Neuronal stem cell (in vitro differentiated cells): Measurements from ENCODE around the gene ITPK1.

Source experiments
- DNase-seq: peaks from one replicate; pipeline ENCODE4 v3.0.0-alpha.2; 2013; ENCODE audit warnings: low spot score
- H2AFZ ChIP-seq: one replicate; pipeline ENCODE4 v1.6.1; 2013; ENCODE audit warnings: mild to moderate bottlenecking, low read length, inconsistent platforms
- H2AK5ac ChIP-seq: 2 replicates; pipeline ENCODE4 v1.6.1; 2013; ENCODE audit warnings: low read depth, mild to moderate bottlenecking, inconsistent platforms, low read length, moderate library complexity, mixed read lengths
- H2BK120ac ChIP-seq: 2 replicates; pipeline ENCODE4 v1.6.1; 2013; ENCODE audit warnings: low read depth, mild to moderate bottlenecking, inconsistent platforms, low read length, moderate library complexity, mixed read lengths
- H2BK12ac ChIP-seq: one replicate; pipeline ENCODE4 v1.6.1; 2013; ENCODE audit warnings: low read length, inconsistent platforms
- H2BK15ac ChIP-seq: 2 replicates; pipeline ENCODE4 v1.6.1; 2013; ENCODE audit warnings: mild to moderate bottlenecking, low read length, inconsistent platforms, mixed read lengths
- H2BK5ac ChIP-seq: one replicate; pipeline ENCODE4 v1.6.1; 2013; ENCODE audit warnings: inconsistent platforms, mild to moderate bottlenecking, low read length, moderate library complexity
- H3K14ac ChIP-seq: one replicate; pipeline ENCODE4 v1.6.1; 2013; ENCODE audit warnings: low read length, inconsistent platforms
- H3K18ac ChIP-seq: 2 replicates; pipeline ENCODE4 v1.6.1; 2013; ENCODE audit warnings: low read length, inconsistent platforms
- H3K23ac ChIP-seq: 2 replicates; pipeline ENCODE4 v1.6.1; 2013; ENCODE audit warnings: low read depth, mild to moderate bottlenecking, mixed read lengths, low read length, inconsistent platforms; ENCODE audit not compliant: poor library complexity
- H3K27ac ChIP-seq: replicated peaks from 3 replicates; pipeline ENCODE4 v1.5.1; 2013; ENCODE audit warnings: low read length, inconsistent platforms
- H3K27me3 ChIP-seq, 3 experiments: 2 replicates each; pipeline ENCODE4 v1.6.1; 2013; ENCODE audit warnings: low read length in 3 of 3, mild to moderate bottlenecking in 2 of 3, inconsistent platforms in 1 of 3, low read depth in 1 of 3, mixed read lengths in 1 of 3, moderate library complexity in 1 of 3; ENCODE audit not compliant: control insufficient read depth in 3 of 3, insufficient read depth in 3 of 3
- H3K36me3 ChIP-seq, 2 donors: replicated peaks in 1 of 2; 2 replicates each; pipeline ENCODE4 v1.6.1; 2013; ENCODE audit warnings: low read length in 2 of 2; ENCODE audit not compliant: control insufficient read depth in 2 of 2, insufficient read depth in 2 of 2
- H3K4ac ChIP-seq: 2 replicates; pipeline ENCODE4 v1.6.1; 2013; ENCODE audit warnings: inconsistent platforms, mild to moderate bottlenecking, low read length, moderate library complexity
- H3K4me1 ChIP-seq, 2 donors: 1 replicate in 1 of 2; 2 replicates in 1 of 2; pipeline ENCODE4 v1.6.1; 2013; ENCODE audit warnings: low read length in 2 of 2, low read depth in 1 of 2; ENCODE audit not compliant: control insufficient read depth in 2 of 2, insufficient read depth in 1 of 2
- H3K4me2 ChIP-seq: one replicate; pipeline ENCODE4 v1.6.1; 2013; ENCODE audit warnings: mild to moderate bottlenecking, low read length, inconsistent platforms; ENCODE audit not compliant: insufficient read depth, poor library complexity, severe bottlenecking
- H3K4me3 ChIP-seq, 2 donors: 2 replicates each; pipeline ENCODE4 v1.5.1; 2013; ENCODE audit warnings: low read length in 2 of 2, mild to moderate bottlenecking in 2 of 2, inconsistent platforms in 1 of 2, moderate library complexity in 1 of 2
- H3K79me1 ChIP-seq: one replicate; pipeline ENCODE4 v1.6.1; 2013; ENCODE audit warnings: low read depth, mild to moderate bottlenecking, inconsistent platforms, low read length, moderate library complexity
- H3K9ac ChIP-seq: one replicate; pipeline ENCODE4 v1.6.1; 2013; ENCODE audit warnings: mild to moderate bottlenecking, low read depth, low read length, inconsistent platforms; ENCODE audit not compliant: poor library complexity
- H3K9me3 ChIP-seq, 2 donors: replicated peaks in 1 of 2; 2 replicates each; pipeline versions ENCODE3 to v1.6.1; 2013; ENCODE audit warnings: low read length in 2 of 2, mild to moderate bottlenecking in 2 of 2, inconsistent platforms in 1 of 2, low read depth in 1 of 2, mixed read lengths in 1 of 2, moderate library complexity in 1 of 2; ENCODE audit not compliant: control insufficient read depth in 2 of 2, insufficient read depth in 1 of 2
- H4K8ac ChIP-seq: one replicate; pipeline ENCODE4 v1.6.1; 2013; ENCODE audit warnings: low read depth, mild to moderate bottlenecking, inconsistent platforms, low read length, moderate library complexity
- H4K91ac ChIP-seq: one replicate; pipeline ENCODE4 v1.6.1; 2013; ENCODE audit warnings: low read length, low read depth, mild to moderate bottlenecking, inconsistent platforms; ENCODE audit not compliant: poor library complexity
- WGBS, 2 donors: extraction: QIAGEN DNeasy Blood & Tissue Kit; methylation state at CpG; one replicate each; pipeline ENCODE4 v1.1.7; 2013; ENCODE audit warnings: missing lambda C conversion rate in 2 of 2, mixed read lengths in 1 of 2; ENCODE audit not compliant: insufficient read length in 2 of 2, insufficient replicate concordance in 1 of 2; ENCODE audit errors: extremely low coverage in 2 of 2; 5-methylcytosine and 5-hydroxymethylcytosine counted together

Gene ITPK1

DNA sequence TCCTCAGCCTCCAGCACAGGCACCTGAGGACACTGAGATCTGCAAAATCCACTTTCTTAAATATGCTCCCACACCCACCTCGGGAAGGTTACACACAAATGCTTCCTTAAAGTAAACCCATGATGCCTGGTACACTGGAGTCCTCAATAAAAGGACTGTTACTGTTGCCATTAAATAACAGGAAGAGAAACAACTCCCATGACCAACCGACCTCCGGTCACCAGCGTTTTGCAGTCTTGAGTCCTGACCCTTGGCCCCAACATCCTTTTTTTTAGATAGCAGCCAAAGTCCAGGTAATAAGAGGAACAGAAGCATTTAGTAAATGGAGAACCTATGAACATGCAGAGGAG, 42.4 kb downstream of the ITPK1 start:
- H2BK120ac ChIP-seq: no peak overlapping the region

DNA sequence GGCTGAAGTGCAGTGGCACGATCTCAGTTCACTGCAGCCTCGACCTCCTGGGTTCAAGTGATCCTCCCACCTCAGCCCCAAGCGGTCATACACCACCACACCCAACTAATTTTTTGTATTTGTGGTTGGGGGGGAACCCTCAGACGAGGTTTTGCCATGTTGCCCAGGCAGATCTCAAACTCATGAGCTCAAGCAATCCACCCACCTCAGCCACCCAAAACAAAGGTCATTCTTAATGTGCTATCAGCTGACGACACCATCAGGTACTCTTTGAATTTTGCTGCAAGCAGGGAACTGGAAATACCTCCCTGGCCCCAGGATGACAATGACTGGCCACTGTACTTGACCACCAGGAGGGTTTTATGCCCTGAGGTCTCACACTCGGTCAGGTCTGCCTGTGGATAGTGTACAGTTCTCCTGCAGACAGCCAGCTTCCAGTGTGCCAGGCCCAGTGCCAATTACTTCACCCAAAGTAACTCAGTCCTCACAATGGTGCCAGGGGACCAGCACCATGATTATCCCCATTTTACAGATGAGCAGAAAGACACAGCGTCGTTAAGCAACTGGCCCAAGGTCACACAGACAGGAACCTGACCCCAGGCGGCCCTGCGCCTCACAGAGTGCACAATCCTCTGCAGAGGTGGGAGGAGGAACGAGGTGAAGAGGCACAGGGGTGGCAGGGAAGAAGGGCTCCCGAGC, 42.9 kb downstream of the ITPK1 start:
- no peak overlapping the region for H4K8ac ChIP-seq
- H3K4me1 ChIP-seq: no peaks in the 10 kb centered on the region
- no peak overlapping the region for H3K18ac ChIP-seq
- no peak overlapping the region for H3K4me3 ChIP-seq
- no peak overlapping the region for H2BK15ac ChIP-seq
- H3K27ac ChIP-seq: no peak overlapping the region
- no peak overlapping the region for H3K4ac ChIP-seq
- no peak overlapping the region for H3K9ac ChIP-seq
- no peak overlapping the region for H2AFZ ChIP-seq
- H3K14ac ChIP-seq: no peak overlapping the region
- H3K36me3 ChIP-seq: peaks cover 0 to 1% of the 10 kb centered on the region in 2 donors
- H3K4me2 ChIP-seq: no peak overlapping the region
- no peak for DNase-seq
- no peak overlapping the region for H4K91ac ChIP-seq
- peaks cover 0 to 3% (median 0%) of the 10 kb centered on the region in 3 experiments for H3K27me3 ChIP-seq
- H2BK5ac ChIP-seq: no peak overlapping the region
- H2BK120ac ChIP-seq: no peak overlapping the region
- no CpG with 5 or more reads among the region's 12 CpGs for WGBS, 2 donors
- peaks cover 2% of the 10 kb centered on the region for H3K79me1 ChIP-seq
- no peak overlapping the region for H2AK5ac ChIP-seq
- no peak overlapping the region for H3K23ac ChIP-seq
- H3K9me3 ChIP-seq: no peaks in the 10 kb centered on the region
- H2BK12ac ChIP-seq: no peak overlapping the region

More for the DNA sequence above, 42.4 kb downstream of the ITPK1 start:
- Histone ChIP-seq H3K4me3 (no peak overlapping the region), H3K79me1 (peaks cover 2% of the 10 kb centered on the region), H3K14ac (no peak overlapping the region), H3K4ac (no peak overlapping the region), H3K36me3 (peaks cover 0 to 1% of the 10 kb centered on the region in 2 donors), H2BK15ac (no peak overlapping the region), H2AFZ (no peak overlapping the region), H4K91ac (no peak overlapping the region), H3K9ac (no peak overlapping the region), H3K18ac (no peak overlapping the region), H3K23ac (no peak overlapping the region), H3K4me1 (no peaks in the 10 kb centered on the region), H3K4me2 (no peak overlapping the region), H2BK5ac (no peak overlapping the region), H4K8ac (no peak overlapping the region), H3K9me3 (no peaks in the 10 kb centered on the region), H3K27ac (no peak overlapping the region), H2BK12ac (no peak overlapping the region), H2AK5ac (no peak overlapping the region), H3K27me3 (peaks cover 0 to 3% (median 0%) of the 10 kb centered on the region in 3 experiments)
- WGBS, 2 donors: no CpG with 5 or more reads among the region's 4 CpGs
- no peak for DNase-seq

DNA sequence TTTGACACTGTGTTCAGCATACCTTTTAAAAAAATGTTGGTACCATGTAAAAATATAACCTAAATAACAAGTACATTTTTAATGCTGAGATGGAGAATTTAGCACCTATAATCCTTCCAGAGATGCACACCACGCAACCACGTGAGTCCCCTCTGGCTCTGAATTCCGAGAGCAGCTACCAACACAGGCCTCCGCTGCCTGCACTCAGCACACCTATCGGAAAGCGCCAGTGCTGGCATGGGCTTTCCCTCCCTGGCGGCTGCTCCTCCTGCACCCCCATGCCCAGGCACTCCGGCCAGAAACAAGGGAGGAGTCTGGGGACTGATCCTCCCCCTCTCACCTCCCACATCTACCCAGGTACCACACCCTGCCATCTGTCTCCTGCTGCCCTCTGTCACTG, 47.0 kb downstream of the ITPK1 start:
- Histone ChIP-seq H3K4me1 (peaks cover 3 to 5% of the 10 kb centered on the region in 2 donors), H2BK15ac (no peak overlapping the region), H3K18ac (no peak overlapping the region), H3K27me3 (peaks cover 0 to 3% (median 0%) of the 10 kb centered on the region in 3 experiments), H3K23ac (no peak overlapping the region), H2BK120ac (no peak overlapping the region), H3K4ac (no peak overlapping the region), H3K14ac (no peak overlapping the region), H4K8ac (no peak overlapping the region), H2AFZ (no peak overlapping the region), H2BK5ac (peak overlapping the region; percentile 19), H3K9ac (no peak overlapping the region), H2BK12ac (no peak overlapping the region), H3K36me3 (no peaks in the 10 kb centered on the region), H3K79me1 (peaks cover 2% of the 10 kb centered on the region), H3K4me2 (no peak overlapping the region), H3K4me3 (no peak overlapping the region), H3K27ac (no peak overlapping the region), H4K91ac (no peak overlapping the region), H3K9me3 (no peaks in the 10 kb centered on the region), H2AK5ac (peak overlapping the region; percentile 43)
- WGBS, 2 donors: no CpG with 5 or more reads among the region's 8 CpGs
- no peak for DNase-seq

DNA sequence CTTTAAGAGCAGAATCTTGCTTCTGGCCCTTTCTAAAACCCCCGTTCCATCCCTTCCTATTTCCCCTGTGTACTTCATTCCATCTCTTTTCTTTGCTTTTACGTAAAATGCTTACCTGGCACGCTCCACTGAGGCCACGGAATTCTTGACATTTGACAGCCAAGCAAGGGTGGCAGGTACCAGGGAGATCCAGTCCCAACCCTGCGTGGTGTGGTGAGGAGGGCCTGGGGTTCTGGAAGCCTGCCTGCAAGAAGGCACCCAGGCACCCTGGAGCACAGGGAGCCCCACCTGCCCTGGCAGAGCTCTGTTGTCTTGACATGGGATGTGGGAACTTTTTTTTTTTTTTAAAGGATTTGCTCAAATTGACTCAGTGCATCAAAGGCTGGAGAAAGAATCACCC, 48.6 kb downstream of the ITPK1 start:
- no peak overlapping the region for H3K4me3 ChIP-seq
- H3K18ac ChIP-seq: no peak overlapping the region
- no peak overlapping the region for H2BK15ac ChIP-seq
- H3K23ac ChIP-seq: no peak overlapping the region
- peaks cover 2% of the 10 kb centered on the region for H3K79me1 ChIP-seq
- H2AK5ac ChIP-seq: no peak overlapping the region
- no peak overlapping the region for H4K91ac ChIP-seq
- no CpG with 5 or more reads among the region's 5 CpGs for WGBS, 2 donors
- H3K27me3 ChIP-seq: peaks cover 0 to 5% (median 0%) of the 10 kb centered on the region in 3 experiments
- DNase-seq: no peak
- no peak overlapping the region for H3K27ac ChIP-seq
- peaks cover 3 to 5% of the 10 kb centered on the region in 2 donors for H3K4me1 ChIP-seq
- H2BK5ac ChIP-seq: no peak overlapping the region
- H3K4me2 ChIP-seq: no peak overlapping the region
- H2BK120ac ChIP-seq: no peak overlapping the region
- H3K9ac ChIP-seq: no peak overlapping the region
- no peak overlapping the region for H3K14ac ChIP-seq
- H3K4ac ChIP-seq: no peak overlapping the region
- H2AFZ ChIP-seq: no peak overlapping the region
- no peak overlapping the region for H2BK12ac ChIP-seq
- no peak overlapping the region for H4K8ac ChIP-seq
- H3K36me3 ChIP-seq: peaks cover 0 to 2% of the 10 kb centered on the region in 2 donors
- H3K9me3 ChIP-seq: no peaks in the 10 kb centered on the region
